Measurements from ENCODE around the gene CRMP1.
"Not testable (repeated sequence)": the region's sequence is repeated elsewhere in the genome, so short reads cannot be mapped to it uniquely, and the experiment has no call there.

CRMP1 gene

GRCh38 chr4:5816851-5817375 lies 76.0 kb downstream of the CRMP1 start:
- no peak for DNase-seq

GRCh38 chr4:5816101-5816500 lies 76.8 kb downstream of the CRMP1 start:
- DNase-seq = no peak

- DNase-seq = no peak
Measured at GRCh38 chr4:5815641-5816040, 77.2 kb downstream of the CRMP1 start.

- DNase-seq = no peak
Measured at GRCh38 chr4:5814421-5814820, 78.5 kb downstream of the CRMP1 start.

GRCh38 chr4:5813882-5814255 lies 79.0 kb downstream of the CRMP1 start:
- no peak for DNase-seq

- peak; percentile 44 for DNase-seq
Measured at GRCh38 chr4:5812506-5813229, 80.2 kb downstream of the CRMP1 start.

GRCh38 chr4:5812057-5812456 lies 80.8 kb downstream of the CRMP1 start:
- not testable (repeated sequence) for DNase-seq

- DNase-seq = no peak
Measured at GRCh38 chr4:5810770-5811430, 82.0 kb downstream of the CRMP1 start.

- DNase-seq = no peak
Measured at GRCh38 chr4:5810151-5810550, 82.7 kb downstream of the CRMP1 start.

DNA sequence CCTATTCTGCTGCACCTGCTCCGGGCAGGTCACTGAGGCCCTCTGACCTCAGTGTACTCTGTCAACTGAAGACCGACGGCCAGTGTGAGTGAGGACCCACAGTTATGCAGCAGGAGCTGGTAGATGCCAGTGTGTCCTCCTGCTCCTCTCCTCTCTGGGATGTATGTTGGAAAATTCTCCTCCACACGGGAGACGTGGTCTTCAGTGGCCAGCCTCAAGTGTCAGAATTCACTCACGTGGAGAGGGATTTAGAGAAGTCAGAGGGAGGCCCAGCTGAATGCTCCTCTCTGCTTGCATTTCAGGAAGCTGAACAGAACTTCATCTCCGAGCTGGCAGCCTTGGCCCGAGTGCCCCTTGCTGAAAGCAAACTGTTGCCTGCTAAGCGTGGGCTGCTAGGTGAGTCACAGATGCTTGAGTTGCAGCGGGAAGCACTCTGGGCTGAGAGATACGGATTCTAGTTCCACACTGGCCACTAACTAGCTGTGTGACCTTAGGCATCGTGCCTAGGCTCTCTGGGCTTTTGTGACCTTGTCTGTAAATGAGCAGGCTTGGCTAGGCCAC lies 83.6 kb downstream of the CRMP1 start:
- DNase-seq = no peak

- DNase-seq = no peak
Measured at GRCh38 chr4:5808081-5808741, 84.7 kb downstream of the CRMP1 start.

- DNase-seq = no peak
Measured at GRCh38 chr4:5805270-5805669, 87.6 kb downstream of the CRMP1 start.

- DNase-seq = no peak
Measured at GRCh38 chr4:5804656-5805055, 88.2 kb downstream of the CRMP1 start.

- DNase-seq = no peak
Measured at GRCh38 chr4:5802565-5802964, 90.3 kb downstream of the CRMP1 start.

GRCh38 chr4:5801696-5802095 lies 91.2 kb downstream of the CRMP1 start:
- DNase-seq = no peak

DNA sequence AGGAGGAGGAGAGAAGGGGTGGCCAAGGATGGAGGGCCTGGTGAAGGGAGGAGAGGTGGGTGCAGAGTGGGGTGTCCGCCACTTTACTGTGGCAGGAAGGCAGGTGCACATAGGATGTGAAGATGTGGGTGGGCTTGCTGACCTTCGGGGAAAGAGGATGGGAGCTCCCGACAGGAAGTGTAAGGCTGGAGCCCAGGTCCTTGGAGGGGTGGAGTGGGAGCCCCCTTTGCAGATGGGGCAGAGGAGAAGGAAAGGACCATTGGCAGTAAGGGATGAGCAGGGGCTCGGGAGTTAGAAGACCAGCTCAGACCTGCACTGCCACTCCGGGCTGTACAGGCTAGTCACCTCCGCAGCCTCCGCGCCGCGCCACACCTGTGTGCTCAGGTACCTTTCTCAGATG lies 92.4 kb downstream of the CRMP1 start:
- DNase-seq = no peak

GRCh38 chr4:5799406-5799805 lies 93.5 kb downstream of the CRMP1 start:
- no peak for DNase-seq

- no peak for DNase-seq
Measured at GRCh38 chr4:5798946-5799345, 93.9 kb downstream of the CRMP1 start.

DNA sequence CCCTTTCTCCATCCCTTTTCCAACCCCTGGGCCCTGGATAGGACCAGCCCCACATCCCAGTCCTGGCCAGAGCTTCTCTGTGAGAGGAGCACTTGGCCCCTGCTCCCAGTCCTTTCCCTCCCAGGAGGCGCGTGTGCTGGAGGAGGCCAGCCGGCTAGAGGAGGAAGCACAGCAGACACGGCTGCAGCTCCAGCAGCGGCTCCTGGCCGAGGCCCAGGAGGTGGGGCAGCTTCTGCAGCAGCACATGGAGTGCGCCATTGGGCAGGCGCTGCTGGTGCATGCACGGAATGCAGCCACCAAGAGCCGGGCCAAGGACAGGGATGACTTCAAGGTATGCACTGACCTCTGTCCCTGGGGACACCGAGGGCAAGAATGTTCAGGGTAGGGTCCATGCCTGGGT lies 94.4 kb downstream of the CRMP1 start:
- no peak for DNase-seq

GRCh38 chr4:5797866-5798265 lies 95.0 kb downstream of the CRMP1 start:
- no peak for DNase-seq

DNA sequence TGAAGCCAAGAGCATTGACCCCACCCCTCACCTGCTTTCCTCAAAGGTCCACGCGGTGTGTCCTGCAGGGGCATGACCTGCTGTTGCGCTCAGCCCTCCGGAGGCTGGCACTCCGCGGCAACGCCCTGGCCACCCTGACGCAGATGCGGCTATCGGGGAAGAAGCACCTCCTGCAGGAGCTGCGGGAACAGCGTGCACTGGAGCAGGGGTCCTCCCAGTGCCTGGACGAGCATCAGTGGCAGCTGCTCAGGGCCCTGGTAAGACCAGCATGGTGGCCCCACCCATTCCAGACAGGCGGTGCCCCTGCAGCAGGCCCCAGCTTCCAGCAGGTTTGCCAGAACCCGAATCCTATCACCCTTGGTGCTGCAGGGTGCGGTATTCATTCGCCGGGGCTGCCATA lies 95.9 kb downstream of the CRMP1 start:
- DNase-seq = no peak

DNA sequence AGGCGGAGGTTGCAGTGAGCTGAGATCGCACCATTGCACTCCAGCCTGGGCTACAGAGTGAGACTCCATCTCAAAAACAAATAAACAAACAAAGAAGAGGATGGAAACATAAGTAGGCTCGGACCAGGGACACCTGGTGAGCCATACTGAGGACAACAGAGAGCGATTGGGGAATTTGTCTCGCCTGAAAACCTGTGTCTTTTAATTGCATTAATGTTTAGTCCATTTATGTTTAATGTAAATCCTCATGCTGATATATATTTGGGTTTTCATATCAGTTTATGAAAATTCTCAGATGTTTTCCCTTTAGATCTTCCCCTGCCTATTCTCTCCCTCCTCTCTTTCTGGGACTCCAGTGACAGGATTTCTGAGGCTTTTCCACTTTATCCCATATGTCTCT lies 97.3 kb downstream of the CRMP1 start:
- no peak for DNase-seq

GRCh38 chr4:5793514-5793913 lies 99.4 kb downstream of the CRMP1 start:
- no peak for DNase-seq

GRCh38 chr4:5791654-5792053 lies 101.2 kb downstream of the CRMP1 start:
- DNase-seq = no peak
